Heart left ventricle (tissue), 16 donors: ENCODE results near the gene UBA6. TPM values are rescaled to one million over a fixed set of nuclear protein-coding genes. Genes with fewer than 3 reads are reported as not detected.

Source experiments
- ATAC-seq, 4 donors: fragments of 200-7000 bp; cut with Tn5 transposase; one replicate each; pipeline ENCODE4 v1.9.1; 2020 to 2022; ENCODE audit warnings: moderate library complexity in 4 of 4, mild to moderate bottlenecking in 3 of 4, moderate number of reproducible peaks in 1 of 4
- DNase-seq, 5 donors: peaks; one replicate each; pipeline ENCODE4 v3.0.0-alpha.2; 2020
- H3K27ac ChIP-seq, 12 donors: fragments of 200-600 bp; sonication (generic) in 4 of 12; one replicate each; pipeline versions ENCODE4 v1.5.0 to v1.8.0; 2016 to 2022; ENCODE audit warnings: mild to moderate bottlenecking in 2 of 12
- H3K27me3 ChIP-seq, 9 donors: fragments of 200-600 bp; sonication (generic) in 2 of 9; one replicate each; pipeline versions ENCODE4 v1.5.1 to v1.8.0; 2016 to 2022; ENCODE audit warnings: mild to moderate bottlenecking in 3 of 9
- H3K36me3 ChIP-seq, 9 donors: fragments of 200-600 bp; sonication (generic) in 2 of 9; one replicate each; pipeline versions ENCODE4 v1.5.0 to v1.8.0; 2018 to 2022; ENCODE audit warnings: mild to moderate bottlenecking in 2 of 9
- H3K4me1 ChIP-seq, 12 donors: fragments of 200-600 bp; sonication (generic) in 4 of 12; one replicate each; pipeline versions ENCODE4 v1.5.0 to v1.8.0; 2016 to 2022; ENCODE audit warnings: mild to moderate bottlenecking in 3 of 12
- H3K4me3 ChIP-seq, 12 donors: fragments of 200-600 bp; sonication (generic) in 4 of 12; one replicate each; pipeline versions ENCODE4 v1.5.0 to v1.8.0; 2017 to 2022; ENCODE audit warnings: mild to moderate bottlenecking in 9 of 12, moderate library complexity in 4 of 12
- H3K9me3 ChIP-seq, 12 donors: fragments of 200-600 bp; sonication (generic) in 4 of 12; one replicate each; pipeline versions ENCODE4 v1.5.0 to v1.8.0; 2016 to 2022; ENCODE audit warnings: mild to moderate bottlenecking in 1 of 12
- CTCF ChIP-seq, 12 donors: fragments of 200-600 bp; sonication (generic) in 4 of 12; IDR thresholded peaks; one replicate each; pipeline versions ENCODE4 v1.5.0 to v1.8.0; 2018 to 2022; ENCODE audit warnings: antibody characterized with exemption in 12 of 12, mild to moderate bottlenecking in 5 of 12
- POLR2A ChIP-seq, 2 donors: fragments of 450-650 bp; IDR thresholded peaks; one replicate each; pipeline ENCODE4 v1.6.1; 2017; ENCODE audit warnings: antibody characterized with exemption in 2 of 2, mild to moderate bottlenecking in 2 of 2, moderate library complexity in 2 of 2
- WGBS, 4 donors: extraction: QIAGEN DNeasy Blood & Tissue Kit in 2 of 4; methylation state at CpG; one replicate each; pipeline versions ENCODE4 v1.1.5 to v1.1.7; 2013 to 2018; 5-methylcytosine and 5-hydroxymethylcytosine counted together
- intact Hi-C, 10 donors: fragments of 100-400 bp; cut with DNase I; formaldehyde crosslinking; loops; one replicate each; pipeline versions ENCODE4 v1.11.1 to v1.14.2; 2022
- polyA plus RNA-seq, 2 donors: library from polyadenylated mRNA; stranded (reverse); fragments of 200-250 nt; gene quantifications; one replicate each; pipeline ENCODE4 v1.2.3, GENCODE V29; 2013
- total RNA-seq, 9 donors: library from RNA; depleted of rRNA in 2 of 9; stranded (reverse); fragments of >200 nt in 2 of 9; fragmentation: NEBNext Ultra II Directional in 3 of 9; extraction: Animal tissue kit (Norgen Biotek cat#: 25700) in 3 of 9; gene quantifications; one replicate each; pipeline versions ENCODE4 v1.1.0 to v1.2.4, GENCODE V29; 2016 to 2023
- donor health status: ischemic (EF 13 %, LVEDD 7.1; RV severe dilation, severe dysfunction).
- donor health status: healthy with polysubstance abuse.
- donor health status: DM: no; HTN: yes; CAD: no.
- donor health status: DM: no; HTN: no; CAD: no.
- donor health status: ischemic (EF 25% LVEDD 6.9; RV normal size, moderate dysfunction).
- donor health status: ischemic (EF 25% LVEDD 5.7; RV mildly dilated, moderate dysfunction).
- donor health status: healthy.
- donor health status: DM: yes; HTN: yes; CAD: no.
- donor health status: ischemic (EF 35%, LVEDD 5.7; RV mildly dilated, moderate dysfunction).
- donor health status: nonischemic (EF 11% LVEDD 7.7; RV severe dilation, severe dysfunction).
- donor health status: DM: yes; HTN: yes; CAD: no.
- donor health status: PGD.
- donor health status: ischemic (EF 29% LVEDD 5.4; RV normal size, mild dysfunction).
- donor health status: nonischemic (EF 23%, LVEDD 6.1; RV moderate dilation, normal function).

The UBA6 gene
- total and polyA plus RNA-seq, 11 donors: 3.1 to 35.3 (median 19.7) TPM

- Histone ChIP-seq H3K36me3 (no peaks in the 10 kb centered on the region), H3K9me3 (no peaks in the 10 kb centered on the region), H3K27ac (no peak overlapping the region), H3K4me3 (no peak overlapping the region), H3K27me3 (no peaks in the 10 kb centered on the region), H3K4me1 (no peaks in the 10 kb centered on the region)
- intact Hi-C loops: no loop called here
- 71 to 75% (median 74%) methylated on average over 8 of the region's 8 CpGs for WGBS, 4 donors
- DNase-seq: no peak
- TF ChIP-seq CTCF (IDR thresholded peaks at IDR 0.05): no peak
- ATAC-seq: no peak
Measured at GRCh38 chr4:67581208-67581857, 119.6 kb downstream of the UBA6 start.

- Histone ChIP-seq H3K9me3 (no peaks in the 10 kb centered on the region), H3K4me3 (no peak overlapping the region), H3K36me3 (no peaks in the 10 kb centered on the region), H3K27ac (no peak overlapping the region), H3K4me1 (no peaks in the 10 kb centered on the region), H3K27me3 (no peaks in the 10 kb centered on the region)
- ATAC-seq: no peak
- WGBS, 4 donors: 93 to 96% (median 93%) methylated on average over 3 of the region's 3 CpGs
- intact Hi-C loops: no loop called here
- TF ChIP-seq POLR2A (IDR thresholded peaks at IDR 0.05) (no peak), CTCF (IDR thresholded peaks at IDR 0.05) (no peak)
- DNase-seq: no peak
Measured at GRCh38 chr4:67580577-67580976, 120.4 kb downstream of the UBA6 start.

GRCh38 chr4:67576538-67576937, 124.4 kb downstream of the UBA6 start:
- no peak for DNase-seq
- TF ChIP-seq POLR2A (IDR thresholded peaks at IDR 0.05): no peak
- no peaks in the 10 kb centered on the region for H3K4me1 ChIP-seq
- intact Hi-C loops: no loop called here
- no peak overlapping the region for H3K27ac ChIP-seq
- no peaks in the 10 kb centered on the region for H3K36me3 ChIP-seq
- H3K9me3 ChIP-seq: no peaks in the 10 kb centered on the region
- H3K4me3 ChIP-seq: no peak overlapping the region
- H3K27me3 ChIP-seq: no peaks in the 10 kb centered on the region
- ATAC-seq: no peak
- WGBS, 4 donors: 92 to 96% (median 94%) methylated on average over 1 of the region's 1 CpG

- H3K9me3 ChIP-seq: no peaks in the 10 kb centered on the region
- 79 to 86% (median 82%) methylated on average over 4 of the region's 4 CpGs for WGBS, 4 donors
- no peak overlapping the region for H3K27ac ChIP-seq
- H3K27me3 ChIP-seq: no peaks in the 10 kb centered on the region
- no peak for TF ChIP-seq POLR2A (IDR thresholded peaks at IDR 0.05)
- DNase-seq: no peak
- H3K4me3 ChIP-seq: no peak overlapping the region
- intact Hi-C loops: no loop called here
- no peak for ATAC-seq
- no peaks in the 10 kb centered on the region for H3K36me3 ChIP-seq
- no peaks in the 10 kb centered on the region for H3K4me1 ChIP-seq
Measured at GRCh38 chr4:67576059-67576466, 124.9 kb downstream of the UBA6 start.

- Histone ChIP-seq H3K9me3 (no peaks in the 10 kb centered on the region), H3K36me3 (no peaks in the 10 kb centered on the region), H3K27ac (no peak overlapping the region), H3K27me3 (no peaks in the 10 kb centered on the region), H3K4me3 (no peak overlapping the region), H3K4me1 (no peaks in the 10 kb centered on the region)
- WGBS, 4 donors: 79 to 83% (median 82%) methylated on average over 13 of the region's 13 CpGs
- no peak for ATAC-seq
- TF ChIP-seq CTCF (IDR thresholded peaks at IDR 0.05) (no peak), POLR2A (IDR thresholded peaks at IDR 0.05) (no peak)
- intact Hi-C loops: no loop called here
- no peak for DNase-seq
Measured at GRCh38 chr4:67575232-67576058, 125.5 kb downstream of the UBA6 start.
